Gastroesophageal sphincter (tissue), 3 donors: Measurements from ENCODE around the gene CDH1.

ENCODE experiments used
- POLR2AphosphoS5 ChIP-seq: sonication (generic); formaldehyde crosslinking; IDR thresholded peaks from one replicate; pipeline ENCODE4 v1.6.1; 2017; ENCODE audit warnings: antibody characterized with exemption
- TF ChIP-seq, protein P1 (sequence below), 4 experiments: fragments of 200-600 bp in 2 of 4; fragments of 450-650 bp in 2 of 4; sonication (generic) in 1 of 4; IDR thresholded peaks; one replicate each; pipeline ENCODE4 v1.5.1; 2017 to 2019; ENCODE audit warnings: antibody characterized with exemption in 4 of 4, mild to moderate bottlenecking in 2 of 4, moderate library complexity in 2 of 4

DNA sequence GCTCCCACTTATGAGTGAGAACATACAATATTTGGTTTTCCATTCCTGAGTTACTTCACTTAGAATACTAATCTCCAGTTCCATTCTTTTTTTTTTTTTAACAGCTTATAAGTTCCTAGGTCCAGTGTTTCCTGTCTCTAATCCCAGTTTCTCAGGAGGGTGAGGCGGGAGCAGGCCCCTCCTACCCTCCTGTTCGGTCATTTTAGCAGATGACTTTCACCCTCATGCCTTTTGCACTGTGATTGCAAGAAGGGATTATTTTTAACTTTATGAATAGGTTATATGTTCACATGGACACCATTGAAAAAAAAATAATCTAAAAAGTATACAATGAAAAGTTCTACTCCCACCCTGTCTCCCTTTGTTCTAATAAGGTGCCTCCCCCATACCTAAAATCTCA lies 47.6 kb downstream of the CDH1 start:
- TF ChIP-seq, protein P1, sequence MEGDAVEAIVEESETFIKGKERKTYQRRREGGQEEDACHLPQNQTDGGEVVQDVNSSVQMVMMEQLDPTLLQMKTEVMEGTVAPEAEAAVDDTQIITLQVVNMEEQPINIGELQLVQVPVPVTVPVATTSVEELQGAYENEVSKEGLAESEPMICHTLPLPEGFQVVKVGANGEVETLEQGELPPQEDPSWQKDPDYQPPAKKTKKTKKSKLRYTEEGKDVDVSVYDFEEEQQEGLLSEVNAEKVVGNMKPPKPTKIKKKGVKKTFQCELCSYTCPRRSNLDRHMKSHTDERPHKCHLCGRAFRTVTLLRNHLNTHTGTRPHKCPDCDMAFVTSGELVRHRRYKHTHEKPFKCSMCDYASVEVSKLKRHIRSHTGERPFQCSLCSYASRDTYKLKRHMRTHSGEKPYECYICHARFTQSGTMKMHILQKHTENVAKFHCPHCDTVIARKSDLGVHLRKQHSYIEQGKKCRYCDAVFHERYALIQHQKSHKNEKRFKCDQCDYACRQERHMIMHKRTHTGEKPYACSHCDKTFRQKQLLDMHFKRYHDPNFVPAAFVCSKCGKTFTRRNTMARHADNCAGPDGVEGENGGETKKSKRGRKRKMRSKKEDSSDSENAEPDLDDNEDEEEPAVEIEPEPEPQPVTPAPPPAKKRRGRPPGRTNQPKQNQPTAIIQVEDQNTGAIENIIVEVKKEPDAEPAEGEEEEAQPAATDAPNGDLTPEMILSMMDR (IDR thresholded peaks at IDR 0.05), result no peak
- no peak for TF ChIP-seq POLR2AphosphoS5
